ENCODE data around the gene GRID1.

Gene GRID1

DNA sequence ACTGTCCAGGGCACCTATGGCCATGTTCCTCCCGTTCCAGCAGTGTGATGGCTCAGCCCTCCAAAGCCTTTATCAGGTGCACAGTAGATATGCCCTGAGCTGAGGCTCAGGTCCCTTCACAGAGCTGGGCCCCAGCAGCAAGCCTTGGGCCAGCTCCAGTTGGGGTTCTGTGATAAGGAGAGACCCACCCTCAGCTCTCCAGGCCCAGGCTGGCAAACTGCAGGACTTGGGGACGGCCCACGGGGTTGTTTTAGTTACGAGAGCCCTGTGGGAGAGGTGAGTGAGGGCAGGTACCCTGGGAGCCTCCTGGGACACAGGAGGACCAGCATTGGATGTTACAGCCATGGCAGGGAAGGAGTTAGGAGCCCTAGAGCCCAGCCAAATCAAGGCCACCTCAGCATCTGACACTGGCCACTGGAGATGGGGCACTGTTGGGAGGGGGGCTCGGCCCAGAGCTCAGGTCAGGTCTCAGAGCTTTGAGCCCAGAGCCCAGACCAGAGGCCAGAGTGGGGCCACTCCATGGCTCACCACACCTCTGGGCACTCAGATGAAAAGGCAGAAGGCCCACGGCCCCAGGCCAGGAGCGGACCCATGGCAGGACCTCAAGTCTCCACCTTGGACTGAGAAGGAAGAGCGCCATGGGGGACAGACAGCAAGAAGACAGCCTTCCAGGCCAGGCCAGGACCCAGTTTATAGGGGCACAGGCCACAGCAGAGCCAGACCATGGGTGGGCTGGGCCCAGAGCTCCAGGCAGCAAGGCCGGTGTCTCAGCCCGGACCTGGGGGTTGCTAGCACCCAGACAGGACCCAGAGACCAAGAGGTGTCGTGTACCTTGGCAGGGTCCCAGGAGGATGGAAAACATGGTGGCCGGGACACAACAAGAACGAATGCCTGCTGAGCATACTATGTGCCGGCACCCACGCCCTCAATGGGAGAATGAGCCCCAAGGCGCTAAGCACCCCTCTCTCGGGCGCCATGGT lies 12.8 kb downstream of the GRID1 start:
- DNase-seq: no peak

DNA sequence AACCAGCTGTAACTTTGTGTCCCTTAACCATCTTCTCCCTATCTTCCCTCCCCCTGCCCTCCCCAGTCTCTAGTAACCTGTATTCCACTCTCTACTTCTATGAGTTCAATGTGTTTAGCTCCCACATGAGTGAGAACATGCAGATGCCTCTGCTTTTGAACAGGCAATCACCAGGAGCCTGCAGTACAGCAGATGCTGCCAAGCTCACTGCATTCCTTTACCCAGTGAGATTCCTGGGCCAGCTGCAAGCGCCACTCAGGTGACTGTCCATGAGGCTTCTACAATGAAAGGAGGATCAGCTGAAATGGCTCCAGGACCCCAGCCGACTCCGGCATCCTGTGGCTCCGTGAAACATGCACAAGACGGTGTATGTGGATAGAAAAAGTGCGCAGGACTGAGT lies 15.7 kb downstream of the GRID1 start:
- no peak for DNase-seq

DNA sequence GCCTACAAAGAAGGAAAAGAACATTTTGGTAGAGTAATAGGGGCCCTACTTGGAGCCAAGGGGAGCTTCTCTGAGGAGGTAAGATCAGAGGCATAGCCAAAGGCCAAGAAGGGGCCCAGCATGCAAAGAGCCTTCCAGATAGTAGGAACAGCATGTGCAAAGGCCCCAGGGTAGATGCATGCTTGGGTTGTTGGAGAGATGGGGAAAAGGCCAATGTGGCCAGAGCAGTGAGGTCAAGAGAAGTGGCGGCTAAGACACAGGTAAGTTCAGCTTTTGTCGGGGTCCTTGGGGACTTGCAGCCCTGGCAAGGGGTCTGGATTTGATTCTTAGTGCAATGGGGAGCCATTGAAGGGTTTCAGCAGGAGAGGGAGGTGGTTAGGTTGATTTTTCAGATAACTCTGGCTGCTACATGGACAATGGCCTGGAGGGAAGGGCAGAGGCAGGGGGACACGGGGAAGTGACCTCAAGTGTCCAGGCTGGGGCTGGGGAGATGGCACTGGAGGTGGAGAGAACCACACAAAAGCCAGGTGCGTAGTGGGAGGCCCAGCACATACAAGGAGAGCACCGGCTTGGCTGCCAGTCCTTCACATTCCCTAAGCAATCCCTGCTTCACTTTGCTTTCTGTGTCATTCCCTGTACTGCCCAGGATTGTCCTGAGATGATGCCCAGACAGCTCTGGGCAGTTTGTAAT lies 16.5 kb downstream of the GRID1 start:
- DNase-seq: no peak

DNA sequence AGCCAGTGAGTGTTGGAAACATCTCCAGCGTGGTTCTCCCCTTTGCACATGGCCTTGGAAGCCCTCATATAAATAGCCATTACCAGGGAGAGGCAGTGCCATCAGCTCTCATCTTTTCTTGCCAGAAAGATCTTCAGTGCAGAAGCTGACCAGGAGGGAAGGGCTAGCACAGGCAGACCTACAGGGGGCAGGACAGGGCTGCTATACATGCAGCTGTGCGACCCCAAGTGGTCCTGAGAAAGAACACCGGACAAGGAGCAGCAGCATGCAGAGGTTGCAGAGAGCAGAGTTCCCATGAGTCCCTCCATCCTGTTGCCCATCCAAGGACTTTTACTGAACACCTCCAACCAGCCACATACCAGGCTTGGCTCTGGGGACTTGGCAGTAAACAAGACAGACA lies 17.1 kb downstream of the GRID1 start:
- no peak for DNase-seq

DNA sequence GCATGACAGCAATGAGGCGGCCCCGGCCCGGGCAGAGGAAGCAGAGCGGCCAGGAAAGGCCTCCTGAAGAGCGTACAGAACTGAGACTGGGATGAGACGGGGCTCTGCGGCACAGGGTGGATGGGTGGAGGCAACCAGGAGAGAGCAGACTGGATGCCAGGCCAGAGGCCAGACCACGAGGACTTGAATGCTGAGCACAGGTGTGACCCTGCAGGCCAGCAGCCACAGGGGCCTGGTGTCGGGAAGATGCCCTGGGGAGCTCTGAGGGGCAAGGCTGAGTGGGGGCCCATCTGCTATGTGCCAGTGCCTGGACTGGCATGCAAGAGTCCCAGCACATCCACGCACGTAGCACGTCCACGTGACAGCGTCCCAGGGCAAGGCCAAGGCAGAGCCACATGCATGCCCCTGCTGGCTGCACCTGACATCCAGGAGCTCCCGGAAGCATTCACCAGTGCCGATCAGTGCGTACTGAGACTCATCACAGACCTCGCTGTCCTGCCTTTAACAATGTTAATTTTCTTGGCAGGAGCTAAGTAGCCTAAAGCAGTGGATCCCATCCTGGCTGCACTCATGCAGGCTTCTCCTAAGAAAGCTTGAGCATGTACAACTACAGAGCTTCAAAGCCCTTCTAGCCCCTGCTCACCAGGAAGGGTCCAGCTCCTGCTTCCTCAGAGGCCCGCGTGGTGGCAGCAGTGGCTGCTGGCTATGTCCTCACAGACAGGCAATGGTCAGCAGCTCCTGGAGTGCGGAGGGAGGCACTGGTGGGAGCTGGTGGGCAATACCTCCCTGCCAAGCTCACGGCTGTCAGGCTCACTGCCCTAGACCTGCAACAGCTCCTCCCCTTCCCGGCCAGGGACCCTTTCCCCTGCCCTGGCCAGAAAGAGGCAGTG lies 18.0 kb downstream of the GRID1 start:
- DNase-seq: no peak

DNA sequence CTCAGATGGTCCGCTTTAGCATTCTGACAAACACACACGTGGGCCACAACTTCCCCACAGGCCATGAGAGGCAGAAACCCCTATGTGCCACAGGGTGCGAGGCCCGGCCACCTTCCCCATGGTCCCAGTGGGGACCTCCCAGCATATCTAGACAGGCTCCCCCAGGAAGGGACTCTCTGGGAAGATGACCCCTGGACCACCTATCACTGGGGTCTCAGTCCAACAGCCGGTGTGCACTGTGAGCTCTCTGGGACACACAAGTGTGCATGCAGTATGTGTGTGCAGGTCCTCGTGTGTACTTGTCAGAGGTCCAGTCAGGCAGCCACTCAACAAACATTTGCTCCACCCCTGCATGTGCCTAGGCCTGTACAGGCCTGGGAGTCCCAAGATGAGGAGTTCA lies 18.7 kb downstream of the GRID1 start:
- DNase-seq: no peak

DNA sequence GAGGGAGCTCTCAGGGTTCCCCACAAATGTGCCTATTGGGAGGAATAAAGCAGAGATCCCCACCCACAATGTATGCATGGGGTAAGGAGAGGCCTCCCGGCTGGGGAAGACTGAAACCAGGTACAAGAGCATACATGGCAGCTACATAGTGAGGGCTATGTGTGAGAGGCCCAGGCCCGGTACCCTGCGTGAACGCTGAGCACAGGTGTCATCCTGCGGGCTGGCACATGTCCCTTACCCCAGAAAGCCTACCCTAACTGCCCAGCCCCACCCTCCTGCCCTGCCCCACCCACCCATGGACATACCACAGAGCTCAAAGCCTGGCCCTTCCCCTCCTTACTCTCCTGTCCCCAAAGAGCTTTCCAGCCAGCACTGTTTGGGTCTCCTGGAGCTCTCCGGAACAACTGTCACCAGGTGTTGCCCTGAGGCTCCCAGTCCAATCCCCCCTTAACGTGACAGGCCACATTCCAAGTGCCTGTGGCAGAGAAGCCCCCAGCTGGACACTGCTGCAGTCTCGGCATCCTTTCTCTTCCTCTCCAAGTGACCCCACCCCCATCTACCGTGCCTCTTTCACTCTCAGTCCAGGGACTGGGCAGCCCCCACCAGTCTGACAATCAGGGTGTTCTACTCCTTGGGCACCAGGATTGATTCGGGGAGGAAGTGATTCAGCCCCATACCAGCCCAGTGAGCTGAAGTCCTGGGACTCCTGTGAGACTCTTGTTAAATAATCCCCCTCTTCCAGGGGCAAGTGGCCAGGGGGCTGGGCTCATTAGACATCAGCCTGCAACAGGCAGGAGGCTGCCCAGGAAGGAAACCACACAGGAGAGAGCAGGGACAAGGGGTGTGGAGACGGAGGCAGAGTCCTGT lies 19.6 kb downstream of the GRID1 start:
- DNase-seq: no peak

DNA sequence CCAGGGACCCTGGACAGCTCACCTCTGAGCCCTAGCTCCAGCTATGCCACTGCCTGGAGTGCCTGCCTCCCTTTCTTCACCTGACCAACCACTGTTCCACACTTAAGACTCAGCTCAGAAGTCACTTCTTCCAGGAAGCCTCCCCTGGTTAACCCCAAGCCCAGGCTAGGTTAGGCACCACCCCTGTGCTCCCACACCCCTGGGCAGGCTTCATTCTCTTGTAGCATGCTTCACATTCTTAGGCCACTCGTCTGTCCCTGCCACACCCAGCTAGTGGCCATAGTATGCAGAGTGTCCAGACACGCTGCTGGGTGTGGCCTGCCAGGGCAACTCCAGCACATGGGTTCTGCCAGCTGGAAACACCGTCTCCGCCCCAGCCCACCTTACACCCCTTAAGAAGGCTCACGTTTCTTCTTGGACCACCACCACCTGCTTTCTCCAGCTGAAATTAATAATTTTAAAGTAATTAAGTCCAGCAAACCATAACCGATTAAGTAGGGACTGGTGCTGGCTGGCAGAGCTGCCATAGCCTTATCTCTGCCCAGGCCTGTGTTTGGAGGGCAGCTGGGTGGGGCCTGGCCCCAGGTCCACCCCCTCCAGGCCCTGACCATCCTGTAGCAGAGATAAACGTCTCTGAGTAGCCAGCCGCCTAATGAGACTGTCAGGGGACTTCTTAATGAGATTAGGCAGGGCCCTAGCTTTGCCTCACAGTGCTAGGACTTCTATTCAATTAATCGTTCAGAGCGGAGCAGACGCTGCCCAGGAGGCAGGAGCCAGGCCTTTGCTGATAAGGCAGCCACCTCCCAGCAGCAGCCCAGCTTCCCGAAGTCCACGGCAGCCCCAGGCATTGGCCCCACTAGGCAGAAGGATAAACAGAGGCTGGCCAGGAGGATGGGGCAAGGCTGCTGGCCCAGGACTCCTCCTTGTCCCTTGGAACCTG lies 20.5 kb downstream of the GRID1 start:
- no peak for DNase-seq

DNA sequence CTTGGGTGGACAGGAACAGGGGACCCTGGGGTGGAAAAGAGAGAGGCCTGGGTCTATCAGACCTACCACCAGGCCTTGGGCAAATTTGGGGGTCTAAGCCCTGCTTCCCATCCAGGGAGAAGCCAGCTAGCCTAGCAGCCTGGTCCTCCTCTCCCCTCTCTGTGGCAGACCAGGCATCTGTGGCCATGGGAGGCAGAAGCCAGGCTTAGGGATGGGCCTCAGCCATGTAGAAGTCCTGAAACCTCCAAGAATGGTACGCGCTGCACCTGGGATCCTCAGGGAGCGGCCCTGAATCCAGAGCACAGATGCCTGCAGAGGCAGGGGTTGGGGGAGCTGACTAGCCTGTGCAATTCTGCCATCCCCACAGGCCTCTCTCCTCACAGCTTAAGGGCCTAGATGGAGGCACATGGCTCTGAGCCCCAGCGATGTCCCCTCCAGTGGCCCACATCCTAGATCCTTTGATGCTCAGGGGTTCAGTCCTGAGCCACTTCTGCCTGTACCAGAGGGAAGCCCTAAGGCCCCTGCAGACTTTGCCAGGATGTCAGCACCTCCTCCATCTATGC lies 21.2 kb downstream of the GRID1 start:
- no peak for DNase-seq

DNA sequence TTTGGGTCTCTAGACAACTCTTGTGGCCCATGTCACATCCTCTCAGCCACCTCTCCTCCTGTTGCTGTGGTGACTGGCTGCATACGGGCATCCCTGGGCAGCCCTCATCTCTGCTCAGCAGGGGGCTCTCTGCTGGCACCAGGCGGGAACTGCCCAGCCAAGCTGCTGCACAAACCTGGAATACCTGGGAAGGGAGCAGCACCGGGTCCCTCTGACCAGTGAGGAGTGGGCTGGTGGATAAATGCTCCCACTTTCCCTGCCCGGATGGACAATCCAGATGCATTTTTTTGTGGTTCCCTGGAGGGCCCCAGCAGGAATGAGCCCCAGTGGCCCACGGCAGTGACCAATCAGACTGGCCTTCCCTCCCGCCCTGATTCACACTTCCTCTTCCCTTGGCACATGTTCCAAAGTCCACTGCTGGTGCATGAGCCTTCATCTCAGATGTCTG lies 21.9 kb downstream of the GRID1 start:
- no peak for DNase-seq

DNA sequence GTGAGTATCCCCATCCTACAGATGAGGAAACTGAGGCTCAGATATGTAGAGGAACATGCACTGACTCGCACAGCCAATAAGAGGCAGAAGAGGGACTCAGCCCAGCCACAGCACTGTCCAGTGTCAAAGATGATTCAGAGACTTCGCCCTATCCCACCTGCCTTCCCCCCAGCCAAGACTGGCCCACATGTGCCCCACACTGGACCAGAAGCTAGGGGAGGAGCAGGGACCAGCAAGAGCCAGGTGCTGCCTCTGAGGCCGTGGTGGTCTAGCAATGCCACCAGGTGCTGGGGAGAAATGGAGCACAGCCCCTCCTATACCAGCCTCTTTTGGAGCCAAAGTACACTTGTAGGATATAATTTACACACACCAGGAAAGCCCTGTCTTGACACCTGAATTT lies 22.3 kb downstream of the GRID1 start:
- DNase-seq: no peak

DNA sequence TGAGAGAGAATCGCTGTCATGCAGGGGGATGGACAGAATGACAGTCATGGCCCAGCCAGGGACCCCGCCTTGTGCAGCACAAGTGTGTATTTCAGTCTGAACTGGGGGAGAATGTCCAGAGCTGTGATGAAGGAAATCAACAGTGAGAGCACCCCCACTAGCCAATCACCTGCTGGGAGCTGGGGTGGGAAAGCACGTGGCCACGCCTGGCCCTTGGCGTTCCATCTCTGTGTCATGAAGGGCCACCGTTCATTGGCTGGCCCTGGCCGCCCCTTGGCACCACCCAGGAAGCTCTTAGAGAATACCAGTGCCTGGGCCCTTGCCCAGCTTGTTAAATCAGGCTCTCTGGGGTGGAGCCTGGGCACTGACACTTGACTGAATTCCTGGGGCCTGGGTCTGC lies 22.8 kb downstream of the GRID1 start:
- DNase-seq: no peak

DNA sequence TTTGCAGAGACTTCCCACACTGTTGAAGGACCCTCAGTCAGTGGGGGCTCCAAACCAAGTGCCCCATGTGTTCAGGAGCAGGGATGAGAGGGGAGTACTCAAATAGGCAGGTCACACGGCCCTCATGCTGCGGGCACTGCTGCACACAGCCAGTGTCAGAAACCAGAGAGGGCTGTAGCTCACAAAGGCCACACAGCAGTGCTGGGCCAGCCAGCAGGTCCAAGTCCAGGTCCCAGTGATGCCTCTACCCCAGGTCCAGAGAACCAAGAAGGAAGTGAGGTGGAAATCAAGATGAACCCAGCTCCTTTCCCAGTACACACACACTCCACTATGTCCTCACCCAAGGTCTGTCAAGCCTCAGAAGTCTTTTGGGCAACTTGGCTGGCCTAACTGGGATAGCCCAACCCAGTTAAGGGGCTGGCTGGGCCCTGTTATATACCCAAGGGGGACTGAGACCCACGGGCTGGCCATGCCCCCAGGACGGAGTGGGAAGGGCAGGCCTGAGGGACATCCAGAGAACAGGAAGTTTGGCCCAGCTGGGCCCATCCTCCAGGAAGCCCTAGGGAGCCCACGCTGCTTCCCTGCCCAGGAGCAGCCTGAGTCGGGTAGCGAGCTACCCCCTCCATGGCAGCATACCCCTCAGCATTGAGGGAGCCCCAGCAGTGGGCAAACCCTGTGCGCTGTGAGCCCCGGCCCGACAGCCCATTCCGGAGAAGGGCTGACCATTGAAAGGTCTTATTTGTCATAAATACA lies 24.3 kb downstream of the GRID1 start:
- DNase-seq: no peak

DNA sequence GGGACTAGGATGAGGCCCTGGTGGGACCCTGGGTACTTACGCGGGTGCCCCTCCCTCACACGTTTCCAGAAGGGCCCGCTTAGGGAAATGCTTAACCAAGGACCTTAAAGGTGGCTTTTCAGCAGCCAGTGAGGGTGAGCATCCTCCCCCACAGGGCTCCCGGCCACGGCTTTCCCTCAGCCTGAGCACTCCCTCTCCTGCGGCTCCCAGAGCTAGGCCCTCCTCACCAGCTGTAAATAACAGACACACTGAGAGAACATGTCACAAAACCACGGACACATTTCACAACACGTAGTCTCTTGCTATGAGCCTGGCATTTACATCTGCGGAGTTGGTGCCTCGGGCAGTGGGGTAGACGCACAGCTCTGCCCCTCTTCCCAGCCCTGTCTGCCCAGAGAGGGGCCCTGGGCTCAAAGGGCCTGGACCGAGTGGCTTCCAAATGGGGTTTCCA lies 25.2 kb downstream of the GRID1 start:
- no peak for DNase-seq

DNA sequence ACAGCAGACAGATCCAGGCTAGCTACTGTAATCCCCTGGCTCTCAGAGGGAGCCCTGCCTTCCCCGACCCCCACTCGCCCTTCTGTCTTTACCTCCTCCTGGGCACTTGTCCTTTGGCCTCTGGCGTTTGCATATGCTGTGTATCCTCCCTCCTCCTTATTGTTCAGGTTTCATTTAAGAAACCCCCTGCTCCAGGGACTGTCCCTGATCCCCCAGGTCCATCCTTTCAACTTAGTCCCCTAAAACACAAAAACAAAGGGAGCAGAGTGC lies 25.7 kb downstream of the GRID1 start:
- no peak for DNase-seq

DNA sequence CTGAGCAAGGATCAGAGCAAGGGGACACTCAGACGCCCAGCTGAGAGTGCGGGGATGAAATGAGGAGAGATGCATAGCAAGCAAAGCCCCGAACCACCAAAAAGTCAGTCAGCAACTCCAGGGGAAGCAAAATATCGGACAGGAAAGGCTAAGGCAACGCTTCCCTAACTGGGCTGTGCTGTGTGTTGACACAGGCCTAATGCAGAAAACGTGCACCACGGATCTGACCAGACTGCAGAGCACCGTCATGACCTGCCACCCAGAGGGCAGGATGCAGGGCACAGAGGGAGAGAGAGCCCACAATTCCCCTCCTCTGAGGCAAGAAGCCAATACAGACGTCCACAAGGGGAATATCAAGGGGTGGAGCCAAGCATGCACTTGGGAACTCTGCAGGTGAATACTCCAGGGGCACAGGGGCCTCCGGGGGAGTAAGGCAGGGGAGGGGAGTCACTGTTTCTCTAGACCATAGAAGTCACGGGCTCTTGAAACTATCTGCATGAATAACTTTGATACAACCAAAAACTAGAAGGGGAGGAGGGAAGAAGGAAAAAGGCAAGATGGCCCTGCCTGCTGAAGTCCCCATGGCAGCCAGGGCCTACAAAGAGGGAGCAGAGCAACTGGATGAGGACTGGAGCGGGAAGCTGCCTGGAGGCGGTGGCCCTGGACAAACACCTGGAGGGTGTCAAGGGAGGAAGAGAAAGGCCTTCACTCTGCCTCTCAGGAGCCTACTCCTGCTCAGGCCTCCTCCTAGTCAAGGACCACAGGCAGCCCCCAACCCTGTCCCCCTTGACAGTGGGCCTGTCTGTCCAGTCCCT lies 26.2 kb downstream of the GRID1 start:
- DNase-seq: no peak

DNA sequence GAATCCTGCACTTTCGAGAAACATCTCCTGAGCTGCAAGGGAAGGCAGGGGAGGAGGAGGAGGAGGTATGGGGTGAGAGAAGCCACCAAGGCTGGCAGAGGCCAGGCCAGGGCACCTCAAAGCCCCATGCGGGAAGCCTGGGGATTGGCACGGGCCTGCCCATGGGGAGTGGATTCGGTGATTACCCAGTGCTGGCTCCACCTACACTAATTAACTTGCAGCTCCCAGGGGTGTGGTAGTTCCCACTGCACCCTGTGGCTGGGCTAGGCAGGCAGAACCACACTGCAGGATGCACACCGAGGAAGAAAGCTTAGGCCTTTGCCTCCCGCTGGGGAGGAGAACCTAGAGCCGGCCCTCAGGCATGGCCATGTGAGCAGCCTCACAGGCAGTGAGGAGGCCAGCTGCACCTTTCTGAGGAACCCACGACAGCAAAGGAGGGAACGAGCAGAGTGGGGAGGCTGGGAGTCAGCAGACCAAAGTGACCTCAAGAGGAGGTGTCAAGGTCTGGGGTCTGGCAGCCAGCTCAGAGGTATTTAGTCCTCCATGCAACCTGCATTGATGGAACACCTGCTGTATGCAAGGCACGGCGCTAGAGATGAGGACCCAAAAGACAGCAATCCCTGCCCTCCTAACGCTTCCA lies 27.2 kb downstream of the GRID1 start:
- no peak for DNase-seq

DNA sequence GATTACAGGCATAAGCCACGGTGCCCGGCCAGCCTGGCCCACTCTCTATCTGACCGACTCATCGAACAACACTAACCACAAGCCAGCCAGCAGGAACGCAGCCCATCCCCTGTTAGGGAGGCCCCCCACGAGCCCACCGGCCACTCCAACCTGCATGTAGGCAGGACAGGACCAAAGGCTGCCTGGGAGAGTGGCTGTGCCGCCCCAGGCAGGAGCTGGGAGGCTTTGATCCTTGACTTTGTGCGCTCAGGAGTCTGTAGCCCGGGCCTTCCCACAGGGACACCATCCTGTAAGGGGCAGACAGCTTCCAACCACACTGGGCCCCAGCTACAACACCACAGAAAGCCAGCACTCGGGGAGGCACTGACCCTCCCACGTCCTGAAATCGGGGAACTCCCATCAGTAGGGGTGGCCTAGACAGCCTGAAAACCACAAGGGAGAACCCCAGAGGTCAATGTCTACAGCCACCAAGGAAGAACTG lies 29.4 kb downstream of the GRID1 start:
- DNase-seq: no peak
